ENCODE measurements around the gene NKAIN2.
"Not testable (repeated sequence)": the region's sequence is repeated elsewhere in the genome, so short reads cannot be mapped to it uniquely, and the experiment has no call there.

Gene NKAIN2

GRCh38 chr6:123962508-123962907 is 158.8 kb downstream of the NKAIN2 start:
- DNase-seq: peak in 1 of 51 donors; percentile 4

- DNase-seq: peak in 11 of 51 donors; percentile 1 to 30 (median 6)
These were observed 162.2 kb downstream of the NKAIN2 start for GRCh38 chr6:123965894-123966293.

- DNase-seq: no peak
These were observed 163.0 kb downstream of the NKAIN2 start for GRCh38 chr6:123966618-123967017.

- no peak for DNase-seq
These were observed 164.2 kb downstream of the NKAIN2 start for GRCh38 chr6:123967905-123968304.

GRCh38 chr6:123972600-123973294 is 169.1 kb downstream of the NKAIN2 start:
- DNase-seq: no peak

GRCh38 chr6:123980311-123980710 is 176.6 kb downstream of the NKAIN2 start:
- DNase-seq: no peak

- DNase-seq: no peak
These were observed 183.3 kb downstream of the NKAIN2 start for GRCh38 chr6:123986938-123987337.

- DNase-seq: not testable (repeated sequence)
These were observed 186.3 kb downstream of the NKAIN2 start for GRCh38 chr6:123989918-123990317.

GRCh38 chr6:123990376-123990775 is 186.7 kb downstream of the NKAIN2 start:
- no peak for DNase-seq

- DNase-seq: no peak
These were observed 190.5 kb downstream of the NKAIN2 start for GRCh38 chr6:123994168-123994567.

- no peak for DNase-seq
These were observed 191.4 kb downstream of the NKAIN2 start for GRCh38 chr6:123994891-123995635.

- DNase-seq: no peak
These were observed 193.6 kb downstream of the NKAIN2 start for GRCh38 chr6:123997223-123997622.

GRCh38 chr6:124002377-124003081 is 198.9 kb downstream of the NKAIN2 start:
- peak in 4 of 51 donors; percentile 4 to 60 (median 14) for DNase-seq

- no peak for DNase-seq
These were observed 203.6 kb downstream of the NKAIN2 start for GRCh38 chr6:124007266-124007665.

- no peak for DNase-seq
These were observed 204.6 kb downstream of the NKAIN2 start for GRCh38 chr6:124008000-124008987.

- no peak for DNase-seq
These were observed 205.5 kb downstream of the NKAIN2 start for GRCh38 chr6:124008988-124009765.

- DNase-seq: no peak
These were observed 206.9 kb downstream of the NKAIN2 start for GRCh38 chr6:124010574-124010973.

- DNase-seq: no peak
These were observed 207.5 kb downstream of the NKAIN2 start for GRCh38 chr6:124011180-124011579.

GRCh38 chr6:124022051-124022450 is 218.4 kb downstream of the NKAIN2 start:
- DNase-seq: not testable (repeated sequence)

- DNase-seq: no peak
These were observed 219.0 kb downstream of the NKAIN2 start for GRCh38 chr6:124022641-124023040.

Measured in hypothalamus (tissue), 51 donors.